ENCODE data around the gene SUGCT. TPM values are rescaled to one million over a fixed set of nuclear protein-coding genes. Genes with fewer than 3 reads are reported as not detected.

SUGCT gene
- total RNA-seq, 2 experiments from 2014 or later: 0.95 to 1.2 TPM

DNA sequence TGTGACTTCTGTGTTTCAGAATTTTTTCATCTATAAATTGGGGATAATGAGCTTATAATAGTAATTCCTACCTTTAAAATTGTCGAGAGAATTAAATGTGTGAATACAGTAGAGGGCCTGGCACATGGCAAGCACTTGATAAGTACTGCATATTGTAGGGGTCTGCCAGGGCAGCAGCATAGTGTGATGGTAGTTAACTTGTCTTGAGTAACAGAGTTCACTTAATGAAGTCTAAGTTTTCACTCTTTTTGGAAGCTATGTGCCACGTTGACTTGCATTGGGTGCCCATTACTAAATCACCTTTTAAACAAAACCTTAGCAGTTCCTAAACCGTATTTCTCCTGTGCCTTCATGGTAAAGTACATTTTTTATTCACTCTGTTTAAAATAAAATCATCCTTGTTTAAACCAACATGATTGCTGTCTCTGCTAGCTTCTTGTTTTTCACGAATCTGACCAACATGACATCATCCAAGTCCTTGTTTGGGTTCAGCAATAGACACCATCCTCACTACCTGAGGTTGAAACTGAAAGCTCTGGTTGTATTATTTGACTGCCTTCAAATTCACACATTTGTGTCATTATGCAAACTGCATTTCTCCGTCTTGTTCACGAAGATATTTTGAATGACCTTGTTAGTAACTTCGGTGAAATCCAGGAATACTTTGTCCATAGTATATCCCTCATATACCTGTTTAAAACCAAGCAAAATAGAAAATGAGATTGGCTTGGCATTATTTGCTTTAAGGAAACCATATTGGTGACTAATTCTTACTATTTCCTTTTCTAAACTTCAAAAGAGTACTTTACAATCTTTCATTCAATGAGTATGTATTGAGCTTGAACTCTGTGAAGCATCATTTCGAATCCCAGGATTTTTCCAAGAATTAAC is 340.2 kb downstream of the SUGCT start:
- no peaks in the 10 kb centered on the region for H3K4me1 Mint-ChIP-seq (ENCODE audit: low read depth)
- DNase-seq (no peak), ATAC-seq (ENCODE audit: poor library complexity) (no peak)
- no peaks in the 10 kb centered on the region for H3K36me3 Mint-ChIP-seq (ENCODE audit: low read depth)
- H3K4me3 Mint-ChIP-seq: no peak overlapping the region
- Histone ChIP-seq H3K36me3 (ENCODE audit: insufficient read depth, low read length) (no peaks in the 10 kb centered on the region), H3K4me3 (ENCODE audit: low read length) (no peak overlapping the region), H3K4me1 (ENCODE audit: insufficient read depth, low read length) (no peaks in the 10 kb centered on the region), H3K27ac (ENCODE audit: low read depth in 1 of 2, low read length in 2 of 2) (no peak overlapping the region), H3K27me3 (ENCODE audit: control insufficient read depth in 1 of 2, insufficient read depth in 2 of 2, low read length in 2 of 2) (no peaks in the 10 kb centered on the region), H3K9me3 (ENCODE audit: control insufficient read depth in 1 of 2, insufficient read depth in 1 of 2, low read length in 2 of 2) (no peaks in the 10 kb centered on the region)
- H3K27ac Mint-ChIP-seq: no peak overlapping the region
- TF ChIP-seq, protein P1, sequence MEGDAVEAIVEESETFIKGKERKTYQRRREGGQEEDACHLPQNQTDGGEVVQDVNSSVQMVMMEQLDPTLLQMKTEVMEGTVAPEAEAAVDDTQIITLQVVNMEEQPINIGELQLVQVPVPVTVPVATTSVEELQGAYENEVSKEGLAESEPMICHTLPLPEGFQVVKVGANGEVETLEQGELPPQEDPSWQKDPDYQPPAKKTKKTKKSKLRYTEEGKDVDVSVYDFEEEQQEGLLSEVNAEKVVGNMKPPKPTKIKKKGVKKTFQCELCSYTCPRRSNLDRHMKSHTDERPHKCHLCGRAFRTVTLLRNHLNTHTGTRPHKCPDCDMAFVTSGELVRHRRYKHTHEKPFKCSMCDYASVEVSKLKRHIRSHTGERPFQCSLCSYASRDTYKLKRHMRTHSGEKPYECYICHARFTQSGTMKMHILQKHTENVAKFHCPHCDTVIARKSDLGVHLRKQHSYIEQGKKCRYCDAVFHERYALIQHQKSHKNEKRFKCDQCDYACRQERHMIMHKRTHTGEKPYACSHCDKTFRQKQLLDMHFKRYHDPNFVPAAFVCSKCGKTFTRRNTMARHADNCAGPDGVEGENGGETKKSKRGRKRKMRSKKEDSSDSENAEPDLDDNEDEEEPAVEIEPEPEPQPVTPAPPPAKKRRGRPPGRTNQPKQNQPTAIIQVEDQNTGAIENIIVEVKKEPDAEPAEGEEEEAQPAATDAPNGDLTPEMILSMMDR (IDR thresholded peaks at IDR 0.05): no peak
- intact Hi-C loops (cut with DNase I, micrococcal nuclease): no loop called here
- POLR2A ChIA-PET: no interaction called here
- no peaks in the 10 kb centered on the region for H3K9me3 Mint-ChIP-seq
- CTCF ChIA-PET: no interaction called here
- no peaks in the 10 kb centered on the region for H3K27me3 Mint-ChIP-seq

DNA sequence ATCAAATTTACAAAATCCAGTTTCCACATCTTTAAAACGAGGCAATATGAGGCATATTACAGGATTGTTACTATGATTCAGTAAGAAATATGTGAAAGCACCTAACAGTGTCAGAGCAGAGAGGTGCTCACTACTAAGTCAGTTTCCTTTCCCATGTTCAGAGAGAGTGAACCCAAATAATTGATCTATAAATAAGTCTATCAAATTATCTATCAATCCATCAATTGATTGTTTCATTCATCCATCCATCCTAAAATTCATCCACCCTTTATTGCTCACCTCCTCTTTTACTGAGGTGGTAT is 340.8 kb downstream of the SUGCT start:
- Mint-ChIP-seq H3K27ac (no peak overlapping the region), H3K4me3 (no peak overlapping the region), H3K4me1 (ENCODE audit: low read depth) (no peaks in the 10 kb centered on the region), H3K9me3 (no peaks in the 10 kb centered on the region), H3K27me3 (no peaks in the 10 kb centered on the region), H3K36me3 (ENCODE audit: low read depth) (no peaks in the 10 kb centered on the region)
- ATAC-seq (ENCODE audit: poor library complexity) (no peak), DNase-seq (no peak)
- no peaks in the 10 kb centered on the region for H3K4me1 ChIP-seq (ENCODE audit: insufficient read depth, low read length)
- H3K27ac ChIP-seq (ENCODE audit: low read depth in 1 of 2, low read length in 2 of 2): no peak overlapping the region
- H3K36me3 ChIP-seq (ENCODE audit: insufficient read depth, low read length): no peaks in the 10 kb centered on the region
- POLR2A ChIA-PET: no interaction called here
- intact Hi-C loops (cut with DNase I, micrococcal nuclease): no loop called here
- CTCF ChIA-PET: no interaction called here
- no peaks in the 10 kb centered on the region for H3K27me3 ChIP-seq (ENCODE audit: control insufficient read depth in 1 of 2, insufficient read depth in 2 of 2, low read length in 2 of 2)
- TF ChIP-seq, protein P1 (IDR thresholded peaks at IDR 0.05): no peak
- no peaks in the 10 kb centered on the region for H3K9me3 ChIP-seq (ENCODE audit: control insufficient read depth in 1 of 2, insufficient read depth in 1 of 2, low read length in 2 of 2)
- H3K4me3 ChIP-seq (ENCODE audit: low read length): no peak overlapping the region

DNA sequence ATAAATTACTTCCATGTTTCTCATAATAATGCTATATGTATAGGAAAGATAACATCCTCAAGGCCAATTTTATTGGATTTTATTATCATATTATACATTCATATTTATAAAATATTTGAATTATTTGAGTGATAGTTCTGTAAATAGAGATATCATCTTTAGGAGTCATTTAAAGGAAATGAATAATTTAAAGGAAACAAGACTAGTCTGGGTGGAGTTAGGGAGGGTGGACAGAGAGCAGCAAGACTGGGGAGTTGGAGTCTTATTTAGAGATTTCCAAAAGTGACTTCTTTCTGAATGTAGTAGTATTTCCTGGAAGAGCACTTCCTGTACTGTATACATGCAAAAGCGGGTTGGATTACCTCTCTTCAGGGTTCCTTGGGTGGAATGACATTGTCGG is 342.3 kb downstream of the SUGCT start:
- Mint-ChIP-seq H3K9me3 (no peaks in the 10 kb centered on the region), H3K4me1 (ENCODE audit: low read depth) (no peaks in the 10 kb centered on the region), H3K4me3 (no peak overlapping the region), H3K36me3 (ENCODE audit: low read depth) (no peaks in the 10 kb centered on the region), H3K27me3 (no peaks in the 10 kb centered on the region), H3K27ac (no peak overlapping the region)
- POLR2A ChIA-PET: no interaction called here
- Histone ChIP-seq H3K9me3 (ENCODE audit: control insufficient read depth in 1 of 2, insufficient read depth in 1 of 2, low read length in 2 of 2) (no peaks in the 10 kb centered on the region), H3K4me3 (ENCODE audit: low read length) (no peak overlapping the region), H3K4me1 (ENCODE audit: insufficient read depth, low read length) (no peaks in the 10 kb centered on the region), H3K36me3 (ENCODE audit: insufficient read depth, low read length) (no peaks in the 10 kb centered on the region), H3K27ac (ENCODE audit: low read depth in 1 of 2, low read length in 2 of 2) (no peak overlapping the region), H3K27me3 (ENCODE audit: control insufficient read depth in 1 of 2, insufficient read depth in 2 of 2, low read length in 2 of 2) (no peaks in the 10 kb centered on the region)
- intact Hi-C loops (cut with DNase I, micrococcal nuclease): no loop called here
- CTCF ChIA-PET: no interaction called here
- TF ChIP-seq, protein P1 (IDR thresholded peaks at IDR 0.05): no peak
- ATAC-seq (ENCODE audit: poor library complexity): no peak
- DNase-seq: no peak
